ENCODE measurements around the gene CHRFAM7A.
"Not testable (repeated sequence)": the region's sequence is repeated elsewhere in the genome, so short reads cannot be mapped to it uniquely, and the experiment has no call there.

The CHRFAM7A gene

DNA sequence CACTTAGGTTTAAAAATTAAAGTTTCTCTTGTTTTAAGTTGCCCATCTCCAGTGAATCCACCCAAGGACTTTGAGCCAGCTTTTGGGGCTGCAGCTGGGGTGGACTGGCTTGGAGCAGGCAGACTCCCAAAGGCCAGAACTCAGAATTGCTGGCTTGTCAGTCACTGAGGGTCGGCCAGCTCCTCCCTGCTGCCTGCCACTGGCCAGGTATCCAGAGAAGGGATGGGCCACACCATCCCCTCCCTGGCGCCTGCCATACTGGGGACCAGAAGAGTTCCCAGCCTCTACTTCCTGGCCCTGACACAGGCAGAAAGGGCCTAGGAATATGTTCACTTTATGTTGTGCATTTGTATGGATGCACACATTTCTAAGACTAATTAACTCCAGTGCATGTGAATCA, 32.4 kb downstream of the CHRFAM7A start:
- H3K27me3 ChIP-seq; H3K9me3 ChIP-seq; H3K4me3 ChIP-seq (ENCODE audit: low read depth, low read length); DNase-seq; H3K36me3 ChIP-seq; H3K4me1 ChIP-seq: not testable (repeated sequence)

- DNase-seq; H3K4me3 ChIP-seq (ENCODE audit: low read depth, low read length); H3K4me1 ChIP-seq; H3K9me3 ChIP-seq; H3K27me3 ChIP-seq; H3K36me3 ChIP-seq: not testable (repeated sequence)
These were observed 38.3 kb downstream of the CHRFAM7A start for GRCh38 chr15:30355043-30355442.

GRCh38 chr15:30349803-30350202, 43.5 kb downstream of the CHRFAM7A start:
- not testable (repeated sequence) for H3K4me1 ChIP-seq; H3K4me3 ChIP-seq (ENCODE audit: low read depth, low read length); H3K36me3 ChIP-seq

GRCh38 chr15:30336584-30336983, 56.8 kb downstream of the CHRFAM7A start:
- H3K27me3 ChIP-seq; DNase-seq; H3K36me3 ChIP-seq; H3K4me3 ChIP-seq (ENCODE audit: low read depth, low read length); H3K4me1 ChIP-seq; H3K9me3 ChIP-seq: not testable (repeated sequence)

More at GRCh38 chr15:30349803-30350202, 43.5 kb downstream of the CHRFAM7A start:
- not testable (repeated sequence) for H3K9me3 ChIP-seq, DNase-seq, H3K27me3 ChIP-seq

DNA sequence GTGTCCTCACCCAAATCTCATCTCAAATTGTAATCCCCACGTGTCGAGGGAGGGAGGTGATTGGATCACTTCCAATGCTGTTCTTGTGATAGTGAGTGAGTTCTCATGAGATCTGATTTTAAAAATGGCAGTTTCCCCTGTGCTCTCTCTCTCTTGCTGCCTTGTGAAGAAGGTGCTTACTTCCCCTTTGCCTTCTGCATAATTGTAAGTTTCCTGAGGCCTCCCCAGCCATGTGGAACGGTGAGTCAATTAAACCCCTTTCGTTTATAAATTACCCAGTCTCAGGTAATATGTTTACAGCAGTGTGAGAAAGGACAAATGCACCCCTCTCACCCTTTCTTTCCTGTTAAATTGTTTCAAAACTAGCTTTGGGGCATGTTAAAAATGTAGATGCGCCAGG, 59.2 kb downstream of the CHRFAM7A start:
- H3K4me3 ChIP-seq (ENCODE audit: low read depth, low read length); H3K36me3 ChIP-seq; H3K4me1 ChIP-seq; H3K27me3 ChIP-seq; DNase-seq; H3K9me3 ChIP-seq: not testable (repeated sequence)

DNA sequence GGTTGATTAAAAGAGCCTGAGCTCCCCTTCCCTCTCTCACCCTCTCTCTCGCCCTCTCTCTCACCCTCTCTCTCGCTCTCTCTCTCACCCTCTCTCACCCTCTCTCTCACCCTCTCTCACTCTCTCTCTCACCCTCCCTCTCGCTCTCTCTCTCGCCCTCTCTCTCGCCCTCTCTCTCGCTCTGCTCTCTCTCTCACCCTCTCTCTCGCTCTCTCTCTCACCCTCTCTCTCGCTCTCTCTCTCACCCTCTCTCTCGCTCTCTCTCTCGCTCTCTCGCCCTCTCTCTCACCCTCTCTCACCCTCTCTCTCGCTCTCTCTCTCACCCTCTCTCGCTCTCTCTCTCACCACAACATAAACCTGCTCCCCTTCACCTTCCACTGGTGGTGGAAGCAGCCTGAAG, 67.2 kb downstream of the CHRFAM7A start:
- not testable (repeated sequence) for DNase-seq; H3K4me3 ChIP-seq (ENCODE audit: low read depth, low read length); H3K4me1 ChIP-seq; H3K27me3 ChIP-seq; H3K9me3 ChIP-seq; H3K36me3 ChIP-seq

- not testable (repeated sequence) for H3K36me3 ChIP-seq; H3K4me1 ChIP-seq; DNase-seq; H3K4me3 ChIP-seq (ENCODE audit: low read depth, low read length); H3K9me3 ChIP-seq; H3K27me3 ChIP-seq
These were observed 72.3 kb downstream of the CHRFAM7A start for GRCh38 chr15:30321063-30321462.

DNA sequence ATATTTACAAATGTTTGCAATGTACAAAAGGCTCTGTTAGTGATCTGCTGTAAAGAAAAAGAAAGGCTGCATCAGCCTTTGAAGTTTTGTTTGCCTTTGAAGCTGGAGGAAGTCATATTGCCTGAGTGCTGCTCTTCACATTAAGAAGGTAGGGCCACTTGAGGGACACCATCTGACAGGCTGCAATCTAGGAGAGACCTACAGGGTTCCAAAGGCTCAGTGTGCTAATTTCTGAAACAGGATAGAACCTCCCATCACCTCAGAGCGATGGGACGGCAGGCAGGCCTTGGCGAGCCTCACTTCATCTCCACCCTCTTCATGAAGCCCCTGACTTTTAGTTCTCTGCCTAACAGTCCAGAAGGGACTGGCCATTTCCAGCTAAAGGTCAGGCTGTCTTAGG, 77.6 kb downstream of the CHRFAM7A start:
- H3K27me3 ChIP-seq; DNase-seq; H3K9me3 ChIP-seq; H3K4me1 ChIP-seq; H3K36me3 ChIP-seq; H3K4me3 ChIP-seq (ENCODE audit: low read depth, low read length): not testable (repeated sequence)

GRCh38 chr15:30310575-30310974, 82.8 kb downstream of the CHRFAM7A start:
- H3K4me3 ChIP-seq (ENCODE audit: low read depth, low read length); H3K27me3 ChIP-seq; H3K4me1 ChIP-seq; DNase-seq; H3K9me3 ChIP-seq; H3K36me3 ChIP-seq: not testable (repeated sequence)
